GM18526 (cell line): ENCODE data around the gene TBC1D9.

Source experiments
- POLR2A ChIP-seq: IDR thresholded peaks from 3 replicates; pipeline ENCODE4 v1.6.1; 2011; ENCODE audit not compliant: insufficient read length; ENCODE audit errors: extremely low read depth

TBC1D9 gene

DNA sequence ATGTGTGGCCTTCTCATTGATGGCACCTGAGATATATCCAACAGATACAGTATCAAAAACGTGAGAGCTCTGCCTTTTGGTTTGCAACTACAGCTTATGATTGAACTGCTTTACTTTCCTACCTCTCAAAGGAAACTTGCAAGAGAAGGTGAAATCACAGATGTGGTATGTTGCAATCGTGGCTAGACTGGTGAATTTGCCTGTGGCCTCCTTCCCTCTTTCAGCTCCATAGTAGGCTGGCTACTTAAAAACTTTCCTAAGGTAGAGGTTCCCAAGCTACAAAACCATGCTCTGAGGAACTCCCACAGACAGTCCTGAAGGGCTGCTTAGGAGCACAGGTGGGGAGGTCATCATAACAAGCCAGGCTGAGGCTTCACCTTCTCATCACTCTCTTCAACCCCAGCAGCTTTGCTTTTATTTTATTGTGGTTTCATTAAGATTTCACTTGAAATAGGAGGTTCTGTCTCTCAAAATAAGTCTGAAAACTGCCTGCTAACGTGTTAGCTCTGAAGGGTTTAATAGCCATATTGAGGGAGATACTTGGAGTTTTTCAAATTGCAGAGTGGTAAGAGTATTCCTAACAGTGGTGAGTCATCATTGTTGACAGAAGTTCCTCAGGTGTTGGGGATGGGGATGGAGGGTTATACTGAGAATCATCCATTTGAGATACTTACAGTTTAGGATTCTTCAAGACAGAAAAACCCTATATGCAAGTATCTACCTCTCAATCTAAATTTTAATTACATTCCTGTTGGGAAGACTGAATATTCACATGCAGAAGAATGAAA, 93.9 kb downstream of the TBC1D9 start:
- TF ChIP-seq POLR2A, result no peak

DNA sequence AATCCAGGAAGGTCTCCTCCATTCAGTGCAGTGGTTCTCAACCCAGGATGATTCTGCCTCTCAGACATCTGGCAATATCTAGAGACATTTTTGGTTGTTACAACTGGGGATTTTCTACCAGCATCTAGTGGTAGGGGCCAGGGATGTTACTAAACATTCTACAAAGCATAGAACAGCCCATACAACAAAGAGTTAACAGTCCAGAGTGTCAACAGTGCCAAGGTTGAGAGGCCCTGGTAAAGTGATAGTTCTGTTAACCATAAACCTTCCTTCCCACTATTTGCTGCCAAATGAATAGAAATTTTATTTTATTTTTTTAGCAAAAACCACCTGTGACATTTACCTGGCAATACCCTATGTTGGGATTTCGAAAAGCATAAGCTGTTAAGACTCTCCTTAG, 94.6 kb downstream of the TBC1D9 start:
- no peak for TF ChIP-seq POLR2A

DNA sequence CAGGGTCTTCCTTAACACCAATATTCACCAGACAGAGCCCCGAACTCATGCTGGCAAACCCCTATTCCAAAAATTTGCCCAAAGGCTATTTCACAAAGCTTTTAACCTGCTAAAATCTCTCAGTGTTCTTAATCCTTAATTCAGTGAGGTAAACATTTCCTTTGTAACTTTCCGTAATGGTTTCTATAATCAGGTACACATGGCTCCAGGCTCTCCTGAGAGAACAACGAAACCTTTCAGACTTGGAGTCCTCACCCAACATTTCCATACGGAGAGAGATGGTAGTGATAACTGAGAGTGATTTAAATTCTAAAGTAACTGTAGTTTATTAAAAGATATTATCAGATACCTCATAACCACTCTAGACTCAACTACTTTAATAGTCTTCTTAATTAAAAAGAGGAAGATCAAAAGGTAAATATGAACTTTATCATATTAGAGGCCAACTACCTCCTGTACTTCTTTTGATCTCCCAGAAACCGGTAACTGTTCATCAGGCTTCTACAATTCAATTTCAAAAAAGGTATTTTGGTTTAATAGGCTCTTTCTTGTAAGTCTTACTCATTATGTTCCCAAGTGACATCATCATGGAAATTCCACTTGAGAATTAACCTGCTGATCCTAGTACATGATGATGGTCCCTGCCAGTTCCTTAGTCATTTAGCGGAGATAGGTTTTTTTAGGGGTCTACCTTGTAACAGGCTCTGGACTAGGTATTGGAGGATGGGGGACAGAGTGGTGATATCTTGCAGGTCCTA, 96.1 kb downstream of the TBC1D9 start:
- no peak for TF ChIP-seq POLR2A

DNA sequence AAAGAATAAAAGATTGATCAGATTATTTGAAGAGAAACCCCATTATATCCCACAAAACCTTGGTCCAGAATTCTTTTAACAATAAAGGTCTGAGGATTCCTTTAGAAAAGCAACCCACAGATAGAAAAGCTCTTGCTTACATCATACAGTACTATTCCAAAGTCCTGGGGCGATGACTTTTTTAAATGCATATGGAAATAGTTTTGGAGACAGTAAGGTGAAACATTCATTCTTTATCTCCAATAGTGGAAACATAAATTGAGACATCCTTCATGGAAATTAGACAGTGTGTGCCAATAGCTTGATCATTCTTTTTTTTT, 101.7 kb downstream of the TBC1D9 start:
- TF ChIP-seq POLR2A, result no peak

DNA sequence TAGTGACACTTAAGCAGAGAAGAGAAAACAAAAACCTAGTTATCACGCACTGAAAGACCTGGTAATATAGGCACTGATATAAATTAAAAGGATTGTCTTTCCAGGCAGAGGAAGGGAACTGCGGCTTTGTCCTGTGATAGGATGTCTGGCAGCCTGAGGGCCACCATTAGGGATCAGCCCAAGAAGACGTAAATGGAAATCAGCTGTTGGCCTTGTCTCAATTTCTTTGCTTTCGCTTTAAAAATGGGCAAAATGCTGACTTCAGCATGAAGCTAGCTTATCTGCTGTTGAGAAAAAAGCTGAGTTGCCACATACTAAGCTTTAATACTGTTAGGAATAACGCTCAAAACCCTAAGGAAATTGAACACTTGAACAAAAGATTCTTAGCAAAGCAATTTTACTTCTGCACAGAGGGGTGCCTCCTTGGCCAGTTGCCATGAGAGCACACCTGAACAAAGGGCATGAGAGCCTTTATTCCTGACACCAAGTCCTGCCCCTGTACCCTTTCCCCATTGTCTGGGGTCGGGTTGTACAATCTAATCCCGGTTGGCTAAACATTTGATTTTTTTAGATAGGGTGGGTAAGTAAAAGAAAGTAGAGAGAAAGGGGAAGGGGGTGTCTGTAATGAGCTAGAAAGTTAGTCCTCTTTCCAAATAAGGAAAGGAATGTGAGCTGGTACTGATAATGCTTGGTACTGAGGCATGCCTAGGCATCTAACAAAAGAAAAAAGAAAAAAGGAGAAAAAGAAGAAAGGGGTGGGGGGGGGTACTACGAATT, 102.3 kb downstream of the TBC1D9 start:
- TF ChIP-seq POLR2A, result no peak

DNA sequence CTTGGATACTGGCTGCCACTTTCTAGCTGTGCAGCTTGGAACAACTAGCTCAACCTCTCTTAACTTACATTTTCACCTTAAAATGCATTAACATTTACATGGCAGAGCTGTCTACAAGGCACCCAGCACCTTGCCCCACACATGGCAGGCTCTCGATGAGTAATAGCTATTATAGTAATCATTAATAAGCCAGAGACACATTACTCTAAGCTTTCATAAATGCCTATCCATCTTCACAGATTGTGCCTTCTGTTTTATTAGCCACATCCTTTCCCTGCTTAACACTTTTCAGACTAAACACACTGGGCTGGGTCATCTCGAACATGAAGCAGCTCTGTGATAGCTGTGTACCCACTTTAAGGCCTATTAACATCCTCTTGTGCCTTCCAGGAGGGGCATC, 103.6 kb downstream of the TBC1D9 start:
- TF ChIP-seq POLR2A, result no peak

DNA sequence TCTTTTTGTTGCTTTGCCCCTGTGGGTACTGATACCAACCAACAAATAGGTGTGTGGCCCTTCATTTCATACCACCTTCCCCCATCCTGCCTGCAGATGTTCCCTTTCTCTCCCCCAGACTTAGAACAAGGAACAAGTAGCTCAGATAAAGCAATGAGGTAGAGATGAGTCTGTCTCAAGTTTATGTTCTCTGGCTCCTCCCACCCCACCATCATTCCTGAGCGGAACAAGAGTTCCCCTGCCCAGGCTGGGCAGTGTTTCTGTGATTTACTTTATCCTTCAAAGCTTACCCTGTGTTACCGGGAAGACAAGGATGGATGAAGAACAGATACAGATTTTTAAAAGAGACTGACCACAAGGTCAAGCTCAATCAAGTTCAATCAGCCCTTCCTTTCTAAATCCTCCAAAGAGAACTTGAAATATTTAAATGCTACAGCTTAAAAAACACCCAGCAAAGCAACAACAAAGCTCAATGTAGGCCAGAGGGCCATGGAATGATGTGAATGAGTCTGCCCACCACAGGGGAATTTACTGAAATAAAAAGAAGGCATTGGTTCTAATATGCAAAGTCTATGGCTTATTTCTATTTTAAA, 107.4 kb downstream of the TBC1D9 start:
- no peak for TF ChIP-seq POLR2A

DNA sequence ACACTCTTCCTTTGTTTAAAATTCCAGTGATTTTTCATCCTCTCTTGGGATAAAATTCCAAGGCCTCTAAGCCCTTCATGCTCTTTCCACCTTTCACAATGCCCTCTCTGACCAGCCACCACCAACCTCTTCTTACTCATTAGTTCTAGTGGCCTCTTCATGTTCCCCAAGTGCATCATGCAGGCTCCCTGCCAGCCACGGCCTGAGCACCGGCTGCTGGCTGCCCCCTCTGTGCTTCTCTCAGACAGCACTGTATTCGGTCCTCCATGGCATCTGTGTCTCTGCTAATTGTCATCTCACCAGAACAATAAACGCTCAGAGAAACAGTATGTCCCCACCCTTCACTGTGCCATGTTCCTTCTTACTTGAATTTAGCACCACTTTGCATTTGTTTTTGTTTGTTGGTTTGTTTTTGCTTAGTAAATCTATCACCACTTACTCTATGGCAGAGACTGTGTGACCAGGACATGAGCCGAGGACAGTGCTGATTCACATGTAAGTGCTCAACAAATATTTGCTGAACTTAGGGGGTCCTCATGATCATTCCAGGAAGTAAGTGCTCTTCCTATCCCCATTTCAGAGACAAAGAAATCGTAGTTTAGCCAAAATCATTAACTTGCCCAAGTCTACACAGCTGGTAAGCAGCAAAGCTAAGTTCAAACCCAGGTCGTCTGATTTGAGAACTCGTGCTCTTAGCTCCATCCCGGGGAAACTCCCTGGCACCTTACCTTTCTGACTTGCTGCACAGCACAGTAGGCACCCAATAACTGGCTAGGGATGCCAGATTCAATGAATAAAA, 110.4 kb downstream of the TBC1D9 start:
- TF ChIP-seq POLR2A, result no peak

DNA sequence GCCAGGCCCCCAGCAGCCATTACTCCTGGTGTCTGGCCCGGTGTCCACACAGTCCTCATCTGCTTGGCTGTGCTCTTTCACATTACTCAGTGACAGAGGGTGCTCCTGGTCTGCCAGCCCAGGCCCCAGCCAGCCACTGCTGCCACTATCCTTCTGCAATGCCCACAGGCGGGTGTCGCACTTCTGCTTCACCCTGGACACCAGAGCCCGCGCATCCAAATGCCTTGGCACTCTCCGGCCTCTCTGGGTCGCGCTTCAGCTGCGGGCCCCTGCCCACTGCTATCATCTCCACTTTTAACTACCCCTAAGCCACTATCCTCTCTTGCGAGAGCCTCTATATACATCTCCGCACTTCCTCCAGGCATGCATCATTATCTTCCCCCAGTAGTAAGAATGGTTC, 111.0 kb downstream of the TBC1D9 start:
- no peak for TF ChIP-seq POLR2A

DNA sequence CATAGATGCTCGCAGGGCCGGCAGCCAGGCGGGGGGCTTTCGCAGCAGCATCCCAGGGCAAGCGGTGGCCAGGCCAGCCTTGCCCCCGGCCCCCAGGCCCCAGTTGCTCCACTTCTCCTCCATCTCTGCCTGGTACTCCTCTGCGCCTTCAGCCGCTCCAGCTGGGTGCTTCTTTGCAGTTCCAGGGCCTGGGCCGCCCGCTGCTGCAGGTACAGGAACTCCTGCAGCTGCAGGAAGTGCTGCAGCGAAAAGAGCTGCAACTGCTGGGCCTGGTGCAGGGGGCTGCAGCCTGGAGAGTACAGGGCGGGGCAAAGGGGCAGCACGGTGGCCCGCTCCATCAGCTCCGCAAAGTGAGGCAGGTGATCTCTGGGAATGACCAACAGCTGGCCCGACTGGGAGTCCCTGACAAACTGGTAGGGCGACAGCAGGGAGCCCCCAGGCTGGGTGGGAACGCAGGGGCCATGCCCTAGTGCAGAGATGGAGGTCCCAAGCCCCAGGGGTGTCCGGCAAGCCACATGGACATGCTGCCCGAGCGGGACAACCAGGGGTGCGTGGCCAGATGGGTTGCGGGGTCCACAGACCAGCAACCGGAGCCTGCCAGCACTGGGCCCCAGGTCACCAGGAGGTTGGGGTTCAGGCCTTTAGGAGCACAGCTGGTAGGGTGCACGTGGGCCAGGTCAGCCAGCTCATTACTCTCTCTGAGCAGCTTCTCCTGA, 111.6 kb downstream of the TBC1D9 start:
- no peak for TF ChIP-seq POLR2A

DNA sequence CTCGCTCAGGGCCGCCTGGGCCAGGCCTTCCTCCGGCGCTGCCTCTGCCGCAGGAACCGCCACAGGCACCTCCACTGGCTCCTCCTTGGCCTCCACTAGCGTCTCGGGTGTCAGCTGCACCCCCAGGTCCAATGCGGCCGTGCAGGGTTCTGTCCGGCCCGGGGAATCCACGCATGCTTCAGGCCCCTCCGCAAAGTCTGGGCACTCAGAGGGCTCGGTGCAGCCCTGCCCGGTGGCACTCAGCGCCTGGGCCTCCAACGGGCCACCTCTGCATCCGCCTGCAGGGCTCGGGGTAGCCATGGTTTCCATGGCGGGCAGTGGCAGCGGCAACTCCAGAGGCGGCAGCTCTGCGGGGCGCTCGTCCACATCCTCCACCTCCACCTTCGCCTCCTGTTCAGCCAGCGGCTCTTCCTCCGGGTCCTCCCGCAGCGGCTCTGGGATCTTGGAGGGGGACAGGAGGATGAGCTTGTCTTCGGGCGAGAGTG, 112.6 kb downstream of the TBC1D9 start:
- no peak for TF ChIP-seq POLR2A

DNA sequence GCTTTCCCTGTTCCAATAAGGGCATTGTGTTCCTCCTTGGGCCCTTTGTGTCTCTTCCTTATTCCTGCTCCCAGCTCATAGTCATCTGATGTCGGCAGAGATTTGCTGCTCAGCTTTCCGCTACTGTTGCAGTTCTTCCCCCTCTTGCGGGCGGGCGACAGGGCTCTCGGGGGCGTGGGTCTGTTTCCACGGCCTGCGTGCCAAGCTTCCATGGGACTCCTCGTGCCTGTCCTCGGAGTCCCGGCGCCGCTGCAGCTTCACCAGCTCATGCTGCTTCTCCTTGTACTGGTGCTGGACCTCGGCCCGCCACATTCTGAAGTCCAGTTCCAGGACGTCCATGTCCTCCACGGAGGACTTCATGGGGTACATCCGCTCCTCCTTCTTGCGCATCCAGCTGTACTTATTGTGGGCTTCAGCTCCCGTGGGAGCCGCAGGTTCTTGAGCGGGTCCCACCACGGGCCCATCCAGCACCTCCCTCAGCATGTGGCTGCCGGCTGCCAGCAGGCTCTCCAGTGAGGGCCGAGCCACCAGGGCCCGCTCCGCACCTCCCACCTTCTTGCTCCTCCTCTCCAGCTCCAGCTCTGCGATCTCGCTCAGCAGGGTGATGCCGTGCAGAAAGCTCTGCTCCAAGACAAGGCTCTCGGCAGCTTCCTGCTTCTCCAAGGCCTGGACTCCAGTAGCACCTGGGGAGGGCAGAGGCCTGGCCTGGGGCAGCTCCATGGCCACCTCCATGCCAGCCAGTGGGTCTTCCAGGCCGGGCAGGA, 113.3 kb downstream of the TBC1D9 start:
- no peak for TF ChIP-seq POLR2A

DNA sequence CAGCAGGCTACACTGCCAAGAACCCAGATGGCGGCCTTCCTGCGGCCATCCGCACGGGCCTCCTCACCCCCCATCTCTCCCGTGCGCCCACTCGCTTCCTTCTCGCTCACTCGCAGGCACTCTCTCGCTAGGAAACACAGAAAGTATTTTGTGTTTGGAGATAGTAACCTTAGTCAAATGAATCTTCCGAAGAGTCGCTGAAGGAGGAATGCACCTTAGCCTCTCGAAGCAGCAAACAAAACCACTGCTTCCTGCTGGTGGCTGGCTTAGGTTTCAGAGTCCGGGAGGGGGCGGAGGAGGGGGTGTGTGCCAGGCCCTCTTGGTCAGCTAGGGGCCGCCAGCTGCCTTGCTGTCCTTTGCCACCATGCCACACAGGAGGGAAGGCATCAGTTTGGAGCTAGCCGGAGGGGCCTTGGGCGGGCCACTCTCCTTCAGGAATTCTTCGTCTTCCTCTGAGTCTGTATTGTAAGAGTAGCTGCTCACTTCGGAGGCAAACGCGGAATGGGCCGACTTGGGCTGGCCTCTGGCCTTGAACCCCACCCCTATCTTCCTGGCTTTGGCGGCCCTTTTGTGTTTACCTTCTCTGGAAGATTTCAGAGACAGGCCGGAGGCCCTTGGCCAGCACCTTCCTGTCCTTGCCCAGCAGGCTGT, 114.3 kb downstream of the TBC1D9 start:
- no peak for TF ChIP-seq POLR2A
